Fibroblast of the conjunctiva (primary cell): ENCODE results near the gene RAI1.

Experiments used
- DNase-seq: peaks from one replicate; pipeline ENCODE4 v3.0.0-alpha.2; 2010; ENCODE audit warnings: low read depth

The RAI1 gene

DNA sequence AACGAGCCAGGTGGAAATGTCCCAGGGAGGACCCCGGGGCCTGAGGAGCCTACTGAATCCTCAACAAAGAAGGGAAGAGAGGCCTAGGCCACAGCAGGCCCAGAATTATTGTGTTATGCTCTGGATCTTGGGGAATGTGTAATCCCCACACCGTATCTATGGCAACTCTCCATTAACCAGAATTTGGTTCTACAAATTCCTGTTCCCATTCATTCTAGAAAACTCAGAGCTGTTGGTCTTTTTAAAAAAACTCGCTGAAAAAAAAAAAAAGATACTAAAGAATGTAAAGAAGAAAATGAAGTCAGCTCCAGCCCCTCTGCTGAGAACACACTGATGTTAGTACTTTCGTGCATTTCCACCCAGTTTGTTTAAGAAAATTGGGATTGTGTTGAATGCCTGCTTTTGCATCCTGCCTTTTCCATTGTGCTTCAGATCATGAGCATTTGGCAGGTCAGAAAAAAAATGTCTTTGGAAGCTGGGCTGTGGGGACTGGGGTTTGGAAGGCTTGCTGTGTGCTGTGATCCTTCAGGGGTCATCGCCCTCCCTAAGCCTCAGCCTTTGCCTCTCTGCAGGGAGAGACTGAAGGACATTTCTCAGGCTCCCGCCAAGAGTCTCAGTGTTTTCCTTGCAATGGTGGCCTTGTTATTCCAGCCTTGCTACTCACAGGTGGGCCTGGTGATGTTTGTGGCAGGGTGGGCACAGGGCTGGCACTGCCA is 86.1 kb downstream of the RAI1 start:
- DNase-seq: no peak

- no peak for DNase-seq
Measured at GRCh38 chr17:17767887-17768418, 86.7 kb downstream of the RAI1 start.

GRCh38 chr17:17768424-17769088 is 87.3 kb downstream of the RAI1 start:
- DNase-seq: no peak

GRCh38 chr17:17769869-17770631 is 88.8 kb downstream of the RAI1 start:
- no peak for DNase-seq

- DNase-seq: no peak
Measured at GRCh38 chr17:17770632-17771044, 89.4 kb downstream of the RAI1 start.

DNA sequence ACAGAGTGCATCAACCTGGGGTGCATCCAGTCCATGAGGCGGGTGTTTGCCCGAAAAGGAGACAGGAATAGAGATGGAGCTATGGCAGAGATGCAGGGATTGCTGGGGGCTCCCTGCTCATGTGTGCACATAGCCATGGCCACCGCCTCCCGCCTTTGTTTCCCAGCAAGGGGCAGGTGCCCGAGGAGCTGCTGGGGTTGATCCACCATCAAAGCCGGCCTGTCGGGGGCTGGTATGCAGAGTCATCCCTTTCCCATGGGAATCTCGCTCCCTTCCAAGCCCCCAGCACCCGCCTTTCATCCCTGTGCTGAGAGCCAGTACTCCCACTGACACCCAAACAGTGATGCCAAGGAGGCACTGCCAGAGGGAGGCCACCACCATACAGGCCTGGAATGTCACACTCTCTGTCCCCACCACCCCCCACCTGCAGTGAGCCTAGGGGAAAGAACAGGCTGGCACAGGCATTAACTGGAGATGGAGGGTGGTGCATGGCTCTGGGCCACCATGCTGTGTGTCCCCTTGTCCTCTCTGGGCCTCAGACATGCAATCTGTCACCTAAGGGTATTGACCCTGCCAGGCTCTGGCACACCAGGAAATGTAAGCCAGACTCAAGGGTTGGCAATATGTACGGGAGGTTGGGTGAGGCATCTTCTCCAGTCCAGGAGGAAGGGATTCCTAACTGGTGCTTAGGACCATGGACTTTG is 90.4 kb downstream of the RAI1 start:
- no peak for DNase-seq

DNA sequence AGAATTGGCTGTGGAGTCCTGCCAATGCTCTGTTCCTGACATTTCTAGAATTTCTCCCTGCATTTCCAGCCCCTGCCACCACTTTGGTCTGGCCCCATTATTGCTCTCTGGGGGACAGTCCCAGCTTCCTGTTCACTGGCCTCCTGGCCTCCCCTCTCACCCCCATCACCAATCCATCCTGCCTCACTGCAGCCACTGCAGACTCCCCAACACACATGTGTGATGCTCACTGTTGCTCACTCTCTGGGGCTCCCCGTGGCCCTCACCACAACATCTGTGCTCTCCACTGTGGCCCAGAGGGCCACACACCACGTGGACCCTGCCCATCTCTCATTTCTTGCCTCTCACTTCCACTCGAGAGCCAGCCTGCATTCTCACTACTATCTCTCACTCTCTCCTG is 91.0 kb downstream of the RAI1 start:
- DNase-seq: no peak

- DNase-seq: no peak
Measured at GRCh38 chr17:17774009-17774881, 93.0 kb downstream of the RAI1 start.

DNA sequence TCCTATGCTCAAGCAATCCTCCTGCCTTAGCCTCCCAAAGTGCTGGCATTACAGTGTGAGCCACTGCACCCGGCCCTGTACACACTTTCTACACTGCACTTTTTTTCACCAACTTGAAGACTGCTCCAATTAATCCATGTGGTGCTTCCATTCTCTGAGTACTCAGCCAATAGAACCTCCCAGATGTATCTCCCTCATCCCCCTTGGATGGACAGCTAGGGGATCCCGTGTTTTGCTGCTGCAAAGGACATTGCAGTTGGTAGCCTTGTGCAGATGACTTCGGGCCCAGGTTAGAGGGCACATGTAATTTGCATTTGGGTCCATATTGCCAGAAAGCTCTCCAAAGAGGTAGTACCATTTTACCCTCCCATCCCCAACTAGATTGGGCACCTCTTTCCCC is 95.6 kb downstream of the RAI1 start:
- no peak for DNase-seq

DNA sequence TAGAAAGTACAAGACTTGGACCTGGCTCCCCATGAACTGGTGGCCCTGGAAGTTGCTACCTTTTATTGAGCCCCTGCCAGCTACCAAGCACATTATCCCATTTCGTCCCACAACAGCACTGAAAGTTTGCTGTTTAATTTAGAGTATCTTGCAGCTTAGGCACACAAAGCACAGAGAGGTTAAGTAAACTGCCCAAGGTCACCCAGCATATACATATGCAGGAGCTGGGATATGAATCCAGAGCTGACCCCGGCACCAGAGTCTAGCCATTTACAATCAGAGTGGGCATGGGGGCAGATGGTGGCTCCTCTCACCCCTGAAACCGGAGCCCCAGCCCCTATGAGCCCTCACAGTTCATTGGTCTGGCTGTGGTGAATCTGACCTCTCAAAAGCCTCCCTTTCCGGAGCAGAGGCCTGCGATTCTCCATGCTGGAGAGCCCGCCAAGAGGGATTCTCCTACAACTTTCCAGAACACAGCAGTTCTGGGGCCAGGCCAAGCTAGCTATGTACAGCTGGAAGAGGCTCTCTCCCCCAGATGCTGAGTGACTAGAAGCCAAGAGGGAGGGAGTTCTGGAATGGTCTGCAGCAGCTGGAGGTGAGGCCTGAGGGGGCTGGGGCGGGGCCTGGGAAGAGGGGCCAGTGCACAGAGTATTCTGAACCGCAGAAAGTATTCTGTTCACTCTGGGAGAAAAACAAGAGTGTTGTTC is 97.2 kb downstream of the RAI1 start:
- peak; percentile 82 for DNase-seq

- no peak for DNase-seq
Measured at GRCh38 chr17:17779015-17779611, 97.9 kb downstream of the RAI1 start.

DNA sequence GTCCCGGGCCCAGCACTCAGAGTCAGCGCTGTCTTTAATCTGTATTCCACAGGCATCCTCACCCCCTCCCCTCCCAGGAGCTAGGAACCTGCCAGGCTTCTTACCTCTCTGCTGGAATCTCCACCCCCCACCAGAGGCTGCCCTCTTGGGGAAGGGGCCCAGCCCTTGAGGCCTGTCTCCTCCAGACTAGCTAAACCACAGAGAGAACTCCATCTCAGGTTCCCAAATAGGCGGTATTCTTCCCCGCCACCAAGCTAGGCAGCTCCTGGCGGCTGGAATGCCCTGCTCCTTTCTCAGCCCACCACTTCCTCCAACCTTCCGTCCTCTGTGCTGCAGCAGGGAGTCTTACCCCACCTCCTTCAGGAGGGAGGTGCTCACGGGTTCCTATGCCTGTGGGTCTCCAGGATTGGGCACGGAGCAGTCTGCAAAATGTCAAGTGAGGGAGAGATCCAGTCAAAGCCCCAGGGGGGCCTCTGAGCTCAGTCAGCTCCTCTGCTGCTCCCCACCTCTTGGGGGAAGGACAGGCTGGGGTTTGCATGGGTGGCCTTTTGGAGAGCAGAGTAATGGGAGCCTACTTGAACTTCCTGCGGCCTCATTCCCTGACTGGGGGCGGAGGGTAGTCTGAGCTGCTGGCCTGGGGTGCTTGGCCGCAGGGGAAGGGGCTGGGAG is 99.8 kb downstream of the RAI1 start:
- DNase-seq: no peak

GRCh38 chr17:17781591-17782496 is 100.6 kb downstream of the RAI1 start:
- no peak for DNase-seq

- DNase-seq: no peak
Measured at GRCh38 chr17:17782523-17783115, 101.4 kb downstream of the RAI1 start.

GRCh38 chr17:17783116-17783824 is 102.0 kb downstream of the RAI1 start:
- no peak for DNase-seq

DNA sequence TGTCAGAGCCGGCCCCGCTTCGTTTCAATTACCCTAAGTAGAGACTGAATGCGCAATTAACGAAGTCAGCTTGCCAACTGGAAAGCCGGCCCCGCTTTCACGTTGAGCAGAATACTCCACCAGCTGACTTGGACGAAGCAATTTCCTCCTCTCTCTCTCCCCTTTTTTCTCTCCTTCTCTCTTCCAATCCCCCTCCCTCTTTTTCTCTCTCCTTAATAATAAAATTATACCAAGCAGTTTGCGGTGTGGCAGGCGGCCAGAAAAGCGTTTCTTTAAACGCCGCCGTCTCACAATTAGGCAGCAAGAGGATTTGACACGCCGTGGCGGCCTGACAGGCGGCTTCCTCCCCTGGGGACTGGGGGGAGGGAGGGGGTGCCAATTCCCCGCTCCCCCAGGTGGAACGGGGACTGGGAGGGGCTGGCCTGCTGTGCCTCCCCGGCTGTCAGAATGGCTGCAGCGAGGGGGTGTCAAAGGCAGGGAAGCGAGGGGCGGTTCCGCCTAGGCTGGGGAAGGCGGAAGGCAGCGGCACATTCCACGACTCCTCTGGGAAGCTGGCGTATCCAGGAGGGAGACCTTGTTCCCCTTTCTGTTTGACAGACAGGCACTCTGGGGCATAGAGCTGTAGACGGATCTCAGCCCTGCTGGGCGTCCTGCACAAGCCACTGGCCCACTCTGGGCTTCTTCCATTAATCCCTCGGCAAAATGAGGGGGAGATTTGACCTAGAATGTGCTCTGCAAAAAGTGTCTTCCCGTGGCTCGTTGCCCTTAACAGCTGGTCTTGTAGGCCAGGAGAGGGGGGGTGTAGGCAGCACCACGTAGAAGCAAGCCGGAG is 102.8 kb downstream of the RAI1 start:
- no peak for DNase-seq
